ENCODE data around the gene TMC4. TPM values are rescaled to one million over a fixed set of nuclear protein-coding genes. Genes with fewer than 3 reads are reported as not detected.

Gene TMC4
- total and polyA plus RNA-seq, 2 experiments from 2014 or later: 2.3 to 7.8 TPM

- Histone ChIP-seq H3K4me1 (ENCODE audit: insufficient read depth) (peaks cover 7% of the 10 kb centered on the region), H3K9me2 (ENCODE audit: insufficient read depth) (no peaks in the 10 kb centered on the region), H3K36me3 (ENCODE audit: insufficient read depth) (no peaks in the 10 kb centered on the region), H3K4me2 (peak overlapping the region; percentile 55), H3K27ac (ENCODE audit: low read depth) (peak overlapping the region; percentile 97), H4K20me1 (replicated peaks; ENCODE audit: insufficient read depth) (peaks cover 6% of the 10 kb centered on the region), H2AFZ (no peak overlapping the region), H3K27me3 (ENCODE audit: insufficient read depth) (no peaks in the 10 kb centered on the region), H3K79me2 (replicated peaks; ENCODE audit: insufficient read depth) (peaks cover 11% of the 10 kb centered on the region), H3K4me3 (0 out of 2 replicates have a peak overlapping the region, but pooled peaks have one; percentile 20), H3F3A (replicated peaks; ENCODE audit: low read depth) (peaks cover 13% of the 10 kb centered on the region)
- Mint-ChIP-seq H3K4me3 (peak overlapping the region; percentile 32; the same call in 1 of the 3 replicates), H3K27ac (peak overlapping the region; percentile 35; the same call in 1 of the 2 replicates), H3K4me1 (peaks cover 15% of the 10 kb centered on the region), H3K27me3 (ENCODE audit: insufficient read depth, low read depth, poor library complexity) (peaks cover 22% of the 10 kb centered on the region), H3K36me3 (ENCODE audit: low read depth) (peaks cover 30% of the 10 kb centered on the region), H3K9me3 (peaks cover 7% of the 10 kb centered on the region)
- DNase-seq (ENCODE audit: low spot score) (peak; percentile 69), ATAC-seq (no peak)
- TF ChIP-seq EZH2 (IDR thresholded peaks at IDR 0.05; ENCODE audit: low read depth, unreplicated experiment) (no peak), ZNF114 (CRISPR knock-in tag; IDR thresholded peaks at IDR 0.05) (no peak), REST (IDR thresholded peaks at IDR 0.05; ENCODE audit: unreplicated experiment) (no peak), CTCF (conservative IDR thresholded peaks at IDR 0.05; ENCODE audit: low read depth in 2 of 2) (no peak), ZNF331 (CRISPR knock-in tag; IDR thresholded peaks at IDR 0.05; ENCODE audit: low read depth) (no peak), NANOG (IDR thresholded peaks at IDR 0.05; ENCODE audit: borderline replicate concordance) (no peak), JUNB (IDR thresholded peaks at IDR 0.05; ENCODE audit: unreplicated experiment) (no peak), CREB1 (CRISPR knock-in tag; IDR thresholded peaks at IDR 0.05; ENCODE audit: low read depth) (no peak), ZNF462 (CRISPR knock-in tag; IDR thresholded peaks at IDR 0.05) (no peak), EZH2phosphoT487 (IDR thresholded peaks at IDR 0.05; ENCODE audit: unreplicated experiment) (no peak), POLR2AphosphoS5 (IDR thresholded peaks at IDR 0.05; ENCODE audit: low read depth) (no peak), STAT1 (IDR thresholded peaks at IDR 0.05; ENCODE audit: unreplicated experiment) (no peak), ETS1 (IDR thresholded peaks at IDR 0.05) (no peak)
Observed at GRCh38 chr19:54133957-54134590, 38.9 kb downstream of the TMC4 start.
